Hepatocyte (in vitro differentiated cells): Measurements from ENCODE around the gene RANGAP1. TPM values are rescaled to one million over a fixed set of nuclear protein-coding genes. Genes with fewer than 3 reads are reported as not detected.
A peak's percentile ranks its signal among the peaks of the same experiment; 100 is the strongest.

ENCODE experiments used
- DNase-seq: peaks from one replicate; pipeline ENCODE4 v3.0.0-alpha.2; 2016; ENCODE audit warnings: low spot score
- H2AFZ ChIP-seq: fragments of 200-600 bp; sonication (generic); 2 replicates; pipeline ENCODE4 v1.6.0; 2016; ENCODE audit warnings: antibody characterized with exemption, mild to moderate bottlenecking
- H3K27ac ChIP-seq: fragments of 200-600 bp; sonication (generic); 2 replicates; pipeline ENCODE4 v1.5.1; 2016; ENCODE audit warnings: mild to moderate bottlenecking
- H3K27me3 ChIP-seq: fragments of 200-600 bp; sonication (generic); 2 replicates; pipeline ENCODE4 v1.6.1; 2016
- H3K36me3 ChIP-seq: fragments of 200-600 bp; sonication (generic); replicated peaks from 2 replicates; pipeline ENCODE4 v1.5.1; 2016; ENCODE audit warnings: low read depth; ENCODE audit not compliant: insufficient read depth
- H3K4me1 ChIP-seq: fragments of 200-600 bp; sonication (generic); 2 replicates; pipeline ENCODE4 v1.5.1; 2016; ENCODE audit warnings: mild to moderate bottlenecking, moderate library complexity; ENCODE audit not compliant: insufficient read depth
- H3K4me2 ChIP-seq: fragments of 200-600 bp; sonication (generic); 2 replicates; pipeline ENCODE4 v1.6.0; 2016
- H3K4me3 ChIP-seq: fragments of 200-600 bp; sonication (generic); 2 replicates; pipeline ENCODE4 v1.5.1; 2016; ENCODE audit warnings: mild to moderate bottlenecking
- H3K79me2 ChIP-seq: fragments of 200-600 bp; sonication (generic); 2 replicates; pipeline ENCODE4 v1.6.0; 2017; ENCODE audit warnings: mild to moderate bottlenecking
- H3K9me2 ChIP-seq: fragments of 200-600 bp; sonication (generic); replicated peaks from 2 replicates; pipeline ENCODE4 v1.6.0; 2017; ENCODE audit warnings: mild to moderate bottlenecking; ENCODE audit not compliant: insufficient read depth
- H3K9me3 ChIP-seq: fragments of 200-600 bp; sonication (generic); 2 replicates; pipeline ENCODE4 v1.5.1; 2016; ENCODE audit warnings: low read depth, mild to moderate bottlenecking
- H4K20me1 ChIP-seq: fragments of 200-600 bp; sonication (generic); 2 replicates; pipeline ENCODE4 v1.6.0; 2016; ENCODE audit warnings: mild to moderate bottlenecking; ENCODE audit not compliant: insufficient read depth, poor library complexity, severe bottlenecking
- CTCF ChIP-seq: fragments of 200-600 bp; sonication (generic); IDR thresholded peaks from 2 replicates; pipeline ENCODE4 v1.5.1; 2016; ENCODE audit warnings: antibody characterized with exemption, mild to moderate bottlenecking; ENCODE audit not compliant: poor library complexity
- EZH2 ChIP-seq: fragments of 200-600 bp; sonication (generic); IDR thresholded peaks from 2 replicates; pipeline ENCODE4 v1.6.1; 2016; ENCODE audit warnings: antibody characterized with exemption, mild to moderate bottlenecking, borderline replicate concordance
- EZH2phosphoT487 ChIP-seq: fragments of 200-600 bp; sonication (generic); IDR thresholded peaks from one replicate; pipeline ENCODE4 v1.6.1; 2018; ENCODE audit warnings: antibody characterized with exemption, mild to moderate bottlenecking, low read depth, moderate library complexity; ENCODE audit not compliant: unreplicated experiment, severe bottlenecking
- WGBS: methylation state at CpG from one replicate; pipeline ENCODE4 v1.1.6; 2016; ENCODE audit warnings: low lambda C conversion rate; ENCODE audit errors: missing lambda C conversion rate; 5-methylcytosine and 5-hydroxymethylcytosine counted together
- polyA plus RNA-seq: library from polyadenylated mRNA; unstranded; fragments of >200 nt; fragmentation: Nextera tagmentation; extraction: Ambion mirVana; gene quantifications from 2 replicates; pipeline ENCODE4 v1.2.1, GENCODE V29; 2016
- total RNA-seq: library from RNA; depleted of rRNA; stranded (reverse); fragments of >200 nt; gene quantifications from 2 replicates; pipeline ENCODE4 v1.2.3, GENCODE V29; 2014

RANGAP1 gene
- total and polyA plus RNA-seq, 2 experiments from 2014 or later: 35.2 to 38.1 TPM

DNA sequence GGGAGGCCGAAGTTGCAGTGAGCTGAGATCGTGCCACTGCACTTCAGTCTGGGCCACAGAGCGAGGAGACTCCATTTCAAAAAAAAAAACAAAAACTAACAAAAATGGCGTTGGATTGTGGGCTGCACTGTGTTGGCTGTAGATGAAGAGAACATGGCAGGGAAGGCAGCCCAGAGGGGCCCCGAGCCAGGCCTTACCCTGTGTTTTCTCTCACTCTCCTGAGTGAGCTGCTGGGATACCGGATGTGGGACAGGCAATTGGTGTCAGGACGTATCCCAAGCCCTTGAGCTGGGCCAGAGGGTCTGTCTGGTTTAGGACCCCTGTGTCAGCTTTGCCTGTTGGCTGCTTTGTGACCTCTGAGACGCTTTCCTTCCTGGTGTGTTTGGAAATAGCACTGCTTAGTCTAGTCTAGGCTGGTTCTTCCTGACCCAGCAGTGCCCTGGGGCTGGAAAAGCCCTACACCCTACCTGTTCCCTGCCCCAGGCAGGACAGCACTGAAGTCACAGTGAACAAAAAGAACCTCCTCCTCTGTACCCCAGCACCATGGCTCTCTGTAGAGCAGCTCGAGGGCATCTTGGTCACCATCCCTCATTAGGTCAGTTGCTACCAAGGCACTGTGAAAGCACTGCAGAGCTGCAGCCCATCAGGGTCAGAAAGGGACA lies 63.0 kb downstream of the RANGAP1 start:
- Histone ChIP-seq H3K9me3 (no peaks in the 10 kb centered on the region), H3K9me2 (no peaks in the 10 kb centered on the region), H2AFZ (no peak overlapping the region), H3K4me1 (no peaks in the 10 kb centered on the region), H3K36me3 (no peaks in the 10 kb centered on the region), H3K27me3 (no peaks in the 10 kb centered on the region), H3K4me2 (no peak overlapping the region), H3K79me2 (no peaks in the 10 kb centered on the region), H3K27ac (no peak overlapping the region), H4K20me1 (no peaks in the 10 kb centered on the region), H3K4me3 (no peak overlapping the region)
- no peak for DNase-seq
- WGBS: 94% methylated on average over 9 of the region's 9 CpGs
- TF ChIP-seq CTCF (no peak), EZH2phosphoT487 (no peak), EZH2 (no peak)

- H3K79me2 ChIP-seq: no peaks in the 10 kb centered on the region
- TF ChIP-seq EZH2phosphoT487: no peak
- no peaks in the 10 kb centered on the region for H3K36me3 ChIP-seq
- peaks cover 3% of the 10 kb centered on the region for H3K4me1 ChIP-seq
- no peaks in the 10 kb centered on the region for H3K27me3 ChIP-seq
- no peak overlapping the region for H3K4me3 ChIP-seq
- no peaks in the 10 kb centered on the region for H4K20me1 ChIP-seq
- peak overlapping the region; percentile 71 for H3K27ac ChIP-seq
- no peak overlapping the region for H2AFZ ChIP-seq
- DNase-seq: peak; percentile 45
- 73% methylated on average over 16 of the region's 16 CpGs for WGBS
- peak overlapping the region; percentile 25 for H3K4me2 ChIP-seq
- no peaks in the 10 kb centered on the region for H3K9me2 ChIP-seq
- H3K9me3 ChIP-seq: no peaks in the 10 kb centered on the region
These were observed 68.3 kb downstream of the RANGAP1 start for GRCh38 chr22:41217553-41218157.

DNA sequence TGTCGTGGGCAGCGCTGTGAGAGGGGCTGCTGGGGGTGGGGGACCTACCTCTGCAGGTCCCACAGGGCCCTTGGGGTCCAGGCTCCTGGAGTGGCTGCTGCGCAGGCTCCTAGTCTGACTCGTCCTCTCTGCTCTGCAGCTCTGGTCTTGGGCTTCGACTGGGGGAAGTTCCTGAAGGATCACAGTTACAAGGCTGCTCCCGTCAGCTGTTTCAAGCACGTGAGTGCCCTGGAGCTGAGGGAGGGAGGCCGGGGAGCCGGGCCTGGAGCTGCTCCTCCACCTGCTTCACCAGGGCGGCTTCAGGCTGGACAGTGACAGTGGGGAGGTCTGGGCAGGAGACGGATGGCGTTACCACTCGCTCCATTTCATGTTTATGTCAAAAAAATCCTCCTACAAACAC lies 69.0 kb downstream of the RANGAP1 start:
- Histone ChIP-seq H3K36me3 (no peaks in the 10 kb centered on the region), H3K79me2 (no peaks in the 10 kb centered on the region), H3K4me2 (no peak overlapping the region), H3K27ac (peak overlapping the region; percentile 71), H3K4me3 (no peak overlapping the region), H3K4me1 (peaks cover 3% of the 10 kb centered on the region), H2AFZ (no peak overlapping the region), H4K20me1 (no peaks in the 10 kb centered on the region), H3K9me2 (no peaks in the 10 kb centered on the region), H3K9me3 (no peaks in the 10 kb centered on the region), H3K27me3 (no peaks in the 10 kb centered on the region)
- TF ChIP-seq CTCF (no peak), EZH2phosphoT487 (no peak), EZH2 (no peak)
- WGBS: 66% methylated on average over 13 of the region's 13 CpGs
- DNase-seq: no peak

GRCh38 chr22:41215926-41216325 lies 70.1 kb downstream of the RANGAP1 start:
- H3K79me2 ChIP-seq: no peaks in the 10 kb centered on the region
- DNase-seq: no peak
- no peak overlapping the region for H2AFZ ChIP-seq
- H3K4me1 ChIP-seq: peaks cover 3% of the 10 kb centered on the region
- H3K9me2 ChIP-seq: no peaks in the 10 kb centered on the region
- H3K27ac ChIP-seq: no peak overlapping the region
- no peak for TF ChIP-seq CTCF
- H3K9me3 ChIP-seq: no peaks in the 10 kb centered on the region
- H4K20me1 ChIP-seq: no peaks in the 10 kb centered on the region
- H3K4me2 ChIP-seq: no peak overlapping the region
- no peak overlapping the region for H3K4me3 ChIP-seq
- 99% methylated on average over 7 of the region's 7 CpGs for WGBS
- no peaks in the 10 kb centered on the region for H3K27me3 ChIP-seq
- H3K36me3 ChIP-seq: no peaks in the 10 kb centered on the region
